GM21423 (cell line): ENCODE results near the gene ME3.

Experiments used
- ATAC-seq: cut with Tn5 transposase; IDR thresholded peaks from one replicate; pipeline ENCODE4 v1.9.1; 2021; ENCODE audit warnings: mild to moderate bottlenecking, moderate library complexity; ENCODE audit not compliant: unreplicated experiment

The ME3 gene

GRCh38 chr11:86397351-86397750, 275.1 kb downstream of the ME3 start:
- ATAC-seq: no peak

- ATAC-seq: no peak
These were observed 276.0 kb downstream of the ME3 start for GRCh38 chr11:86396396-86396795.

GRCh38 chr11:86395061-86395551, 277.3 kb downstream of the ME3 start:
- ATAC-seq: no peak
